PFSK-1 (cell line): ENCODE data around the gene MAP2K5.

ENCODE experiments used
- FOXP2 ChIP-seq: optimal IDR thresholded peaks from 2 replicates; pipeline ENCODE3; 2011; ENCODE audit warnings: borderline replicate concordance, control low read depth, inconsistent platforms; ENCODE audit not compliant: insufficient read depth; ENCODE audit errors: extremely low read length, extremely low read depth
- POLR2AphosphoS5 ChIP-seq: IDR thresholded peaks from 2 replicates; pipeline ENCODE4 v1.6.1; 2012; ENCODE audit warnings: low read depth, mild to moderate bottlenecking, control low read depth, low read length, moderate library complexity
- REST ChIP-seq, 2 experiments: IDR thresholded peaks; 2 replicates each; pipeline versions ENCODE4 v1.6.1 to v1.8.0; 2011 to 2012; ENCODE audit warnings: low read depth in 2 of 2, low read length in 2 of 2, control low read depth in 1 of 2, inconsistent platforms in 1 of 2, mild to moderate bottlenecking in 1 of 2, moderate library complexity in 1 of 2; ENCODE audit not compliant: insufficient read depth in 1 of 2
- SIN3A ChIP-seq: IDR thresholded peaks from 2 replicates; pipeline ENCODE4 v1.6.1; 2012; ENCODE audit warnings: mild to moderate bottlenecking, low read length, moderate library complexity, borderline replicate concordance; ENCODE audit not compliant: insufficient read depth
- TAF1 ChIP-seq: IDR thresholded peaks from 2 replicates; pipeline ENCODE4 v1.6.1; 2012; ENCODE audit warnings: low read length, control low read depth, borderline replicate concordance; ENCODE audit not compliant: insufficient read depth

MAP2K5 gene

GRCh38 chr15:67585681-67586080 is 43.2 kb downstream of the MAP2K5 start:
- TF ChIP-seq POLR2AphosphoS5 (no peak), SIN3A (no peak), FOXP2 (no peak), REST (IDR thresholded peaks at IDR 0.05; ENCODE audit: insufficient read depth in 1 of 2, low read depth in 2 of 2, low read length in 2 of 2) (no peak), TAF1 (no peak)

- no peak for TF ChIP-seq SIN3A
- TF ChIP-seq REST (IDR thresholded peaks at IDR 0.05; ENCODE audit: insufficient read depth in 1 of 2, low read depth in 2 of 2, low read length in 2 of 2) = no peak
- TF ChIP-seq TAF1 = no peak
- no peak for TF ChIP-seq POLR2AphosphoS5
- TF ChIP-seq FOXP2 = no peak
Measured at GRCh38 chr15:67587331-67587730, 44.8 kb downstream of the MAP2K5 start.

DNA sequence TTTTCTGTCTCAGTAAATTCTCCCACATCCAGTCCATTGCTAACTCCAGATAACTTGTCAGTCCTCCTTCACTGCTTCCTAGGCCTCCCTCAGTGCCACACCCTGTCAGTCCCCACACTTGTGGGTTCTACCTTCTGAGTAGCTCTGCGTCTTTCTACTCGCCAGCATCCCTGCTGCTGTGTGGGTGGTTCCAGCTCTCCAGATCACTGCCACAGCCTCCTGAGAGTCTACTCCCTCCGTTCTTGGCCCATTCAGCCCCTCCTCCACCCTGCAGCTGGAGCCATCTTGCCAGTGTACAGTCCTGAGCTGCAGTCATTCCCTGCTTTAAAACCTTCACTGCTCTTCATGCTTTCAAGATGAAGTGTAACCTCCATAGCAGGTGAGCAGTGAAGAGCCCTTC is 45.3 kb downstream of the MAP2K5 start:
- TF ChIP-seq TAF1 = no peak
- TF ChIP-seq FOXP2 = no peak
- TF ChIP-seq POLR2AphosphoS5 = no peak
- no peak for TF ChIP-seq REST (IDR thresholded peaks at IDR 0.05; ENCODE audit: insufficient read depth in 1 of 2, low read depth in 2 of 2, low read length in 2 of 2)
- TF ChIP-seq SIN3A = no peak

DNA sequence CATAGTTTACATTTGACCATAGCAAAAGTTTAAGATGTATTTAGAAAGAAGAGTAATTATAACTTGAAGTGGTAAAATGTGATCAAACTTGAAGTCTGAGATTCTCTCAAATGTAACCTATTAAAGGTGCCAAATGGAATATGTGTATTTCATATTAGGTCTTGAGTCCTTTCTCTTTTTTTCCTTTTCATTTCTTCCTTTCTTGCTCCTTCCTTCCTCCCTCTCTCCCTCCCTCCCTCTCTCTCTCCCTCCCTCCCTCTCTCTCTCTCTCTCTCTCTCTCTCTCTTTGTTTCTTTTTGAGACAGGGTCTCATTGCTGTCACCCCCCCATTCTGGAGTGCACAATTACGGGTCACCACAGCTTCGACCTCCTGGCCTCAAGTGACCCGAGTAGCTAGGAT is 47.7 kb downstream of the MAP2K5 start:
- TF ChIP-seq POLR2AphosphoS5 = no peak
- TF ChIP-seq FOXP2 = no peak
- no peak for TF ChIP-seq REST (IDR thresholded peaks at IDR 0.05; ENCODE audit: insufficient read depth in 1 of 2, low read depth in 2 of 2, low read length in 2 of 2)
- TF ChIP-seq SIN3A = no peak
- TF ChIP-seq TAF1 = no peak

GRCh38 chr15:67592245-67592644 is 49.7 kb downstream of the MAP2K5 start:
- TF ChIP-seq REST (IDR thresholded peaks at IDR 0.05; ENCODE audit: insufficient read depth in 1 of 2, low read depth in 2 of 2, low read length in 2 of 2) (no peak), SIN3A (no peak), POLR2AphosphoS5 (no peak), FOXP2 (no peak), TAF1 (no peak)
